DOHH2 (cell line): ENCODE data around the gene STAT5A.

Source experiments
- CTCF ChIP-seq: fragments of 200-600 bp; sonication (generic); IDR thresholded peaks from one replicate; pipeline ENCODE4 v1.5.1; 2014; ENCODE audit warnings: antibody characterized with exemption, mild to moderate bottlenecking, low read depth, low read length; ENCODE audit not compliant: poor library complexity, severe bottlenecking
- EZH2phosphoT487 ChIP-seq: fragments of 200-600 bp; sonication (generic); IDR thresholded peaks from 2 replicates; pipeline ENCODE4 v1.6.1; 2017; ENCODE audit warnings: borderline replicate concordance, mild to moderate bottlenecking, antibody characterized with exemption, low read length, moderate library complexity, mixed read lengths

- TF ChIP-seq CTCF: no peak
- no peak for TF ChIP-seq EZH2phosphoT487
Observed at GRCh38 chr17:42287977-42288802, at the start of gene STAT5A.
